ENCODE measurements around the gene DPF3.

- TF ChIP-seq CTCF (IDR thresholded peaks at IDR 0.05 in 2 of 3, conservative IDR thresholded peaks at IDR 0.05 in 1 of 3; ENCODE audit: insufficient read depth in 2 of 3, low read depth in 1 of 3, low read length in 3 of 3) (no peak), TAF7 (tag; IDR thresholded peaks at IDR 0.05) (no peak), RCOR1 (IDR thresholded peaks at IDR 0.05; ENCODE audit: borderline replicate concordance in 1 of 2, low read depth in 2 of 2, low read length in 2 of 2) (no peak), SOX6 (IDR thresholded peaks at IDR 0.05) (no peak)
These were observed 193.3 kb downstream of the DPF3 start for GRCh38 chr14:72700338-72701236.

All from K562 (cell line).